ENCODE measurements around the gene USP21.

USP21 gene

DNA sequence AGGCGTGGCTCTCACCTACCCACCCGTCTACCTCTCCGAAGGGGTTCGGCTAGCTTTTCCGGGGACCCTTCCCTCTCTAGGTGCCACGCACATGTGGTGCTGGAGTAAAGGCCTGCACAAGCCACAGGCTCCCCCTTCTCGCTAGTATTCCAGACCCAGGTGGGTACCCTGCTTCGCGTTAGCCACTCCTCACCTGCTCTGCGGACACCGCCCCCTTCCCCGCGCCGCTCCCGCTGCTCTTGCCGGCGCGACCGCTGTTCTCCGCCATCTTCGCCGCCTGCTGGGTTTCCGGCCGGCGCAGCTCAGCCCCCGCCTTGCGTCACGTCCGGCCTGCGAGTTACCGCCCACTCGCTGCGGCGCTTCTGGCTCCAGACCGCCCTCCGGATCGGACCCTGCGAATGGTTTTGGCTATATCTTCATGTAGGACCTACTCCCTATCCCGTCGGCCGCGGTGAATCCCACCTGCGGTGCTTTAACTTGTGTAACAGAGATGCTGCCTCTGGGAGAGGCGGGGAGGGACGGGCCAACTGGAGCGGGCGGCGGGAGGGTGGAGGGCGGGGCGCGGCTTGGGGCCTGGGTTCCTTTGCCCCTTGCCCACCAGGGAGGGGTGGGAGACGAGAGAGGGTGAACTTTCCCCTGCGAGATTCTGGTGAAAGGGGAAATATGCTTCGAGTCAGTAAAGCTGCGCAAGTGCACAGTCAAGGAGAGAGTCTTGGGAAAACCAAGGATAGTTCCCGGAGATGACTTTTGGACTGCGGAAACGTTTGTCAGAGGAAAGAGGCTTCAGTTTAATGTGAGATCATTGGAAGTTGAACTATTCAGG lies 41.3 kb upstream of the USP21 start, which contains the start of the genes NIT1 and PFDN2:
Gene NIT1, plus strand, starts transcription at position 347 of the 823 bp plus-strand sequence. Its CDS starts 72 bp downstream, at position 419.
Gene PFDN2, minus strand, starts transcription at position 279 of the 823 bp plus-strand sequence. Its CDS starts 11 bp downstream, at position 268.
- peak within 1 kb of the TSS; percentile 99 for H3K4me3 ChIP-seq (ENCODE audit: low read depth, low read length)

DNA sequence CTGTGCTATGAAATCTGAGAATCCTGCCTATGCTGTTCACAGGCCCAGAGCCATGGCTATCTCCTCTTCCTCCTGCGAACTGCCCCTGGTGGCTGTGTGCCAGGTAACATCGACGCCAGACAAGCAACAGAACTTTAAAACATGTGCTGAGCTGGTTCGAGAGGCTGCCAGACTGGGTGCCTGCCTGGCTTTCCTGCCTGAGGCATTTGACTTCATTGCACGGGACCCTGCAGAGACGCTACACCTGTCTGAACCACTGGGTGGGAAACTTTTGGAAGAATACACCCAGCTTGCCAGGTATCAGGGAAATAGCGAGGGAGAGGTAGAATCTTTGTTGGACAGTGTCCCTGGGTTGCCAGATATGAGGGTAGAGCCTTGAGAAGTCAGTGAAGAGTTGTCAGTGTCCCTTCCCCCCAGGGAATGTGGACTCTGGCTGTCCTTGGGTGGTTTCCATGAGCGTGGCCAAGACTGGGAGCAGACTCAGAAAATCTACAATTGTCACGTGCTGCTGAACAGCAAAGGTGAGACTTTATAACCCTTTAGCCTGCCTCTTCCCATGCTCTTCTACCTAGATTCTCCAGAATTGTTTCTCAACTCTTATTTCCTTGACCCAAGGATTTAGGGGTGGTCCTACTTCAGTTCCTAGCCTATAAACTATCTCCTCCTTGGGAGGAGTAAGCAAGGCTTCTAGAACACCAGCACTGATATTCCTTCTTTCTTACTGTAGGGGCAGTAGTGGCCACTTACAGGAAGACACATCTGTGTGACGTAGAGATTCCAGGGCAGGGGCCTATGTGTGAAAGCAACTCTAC lies 40.0 kb upstream of the USP21 start:
- H3K4me3 ChIP-seq (ENCODE audit: low read depth, low read length) = peak overlapping the region; percentile 99

More for the DNA sequence above, 41.3 kb upstream of the USP21 start, which contains the start of the genes NIT1 and PFDN2:
- TF ChIP-seq, protein P1, sequence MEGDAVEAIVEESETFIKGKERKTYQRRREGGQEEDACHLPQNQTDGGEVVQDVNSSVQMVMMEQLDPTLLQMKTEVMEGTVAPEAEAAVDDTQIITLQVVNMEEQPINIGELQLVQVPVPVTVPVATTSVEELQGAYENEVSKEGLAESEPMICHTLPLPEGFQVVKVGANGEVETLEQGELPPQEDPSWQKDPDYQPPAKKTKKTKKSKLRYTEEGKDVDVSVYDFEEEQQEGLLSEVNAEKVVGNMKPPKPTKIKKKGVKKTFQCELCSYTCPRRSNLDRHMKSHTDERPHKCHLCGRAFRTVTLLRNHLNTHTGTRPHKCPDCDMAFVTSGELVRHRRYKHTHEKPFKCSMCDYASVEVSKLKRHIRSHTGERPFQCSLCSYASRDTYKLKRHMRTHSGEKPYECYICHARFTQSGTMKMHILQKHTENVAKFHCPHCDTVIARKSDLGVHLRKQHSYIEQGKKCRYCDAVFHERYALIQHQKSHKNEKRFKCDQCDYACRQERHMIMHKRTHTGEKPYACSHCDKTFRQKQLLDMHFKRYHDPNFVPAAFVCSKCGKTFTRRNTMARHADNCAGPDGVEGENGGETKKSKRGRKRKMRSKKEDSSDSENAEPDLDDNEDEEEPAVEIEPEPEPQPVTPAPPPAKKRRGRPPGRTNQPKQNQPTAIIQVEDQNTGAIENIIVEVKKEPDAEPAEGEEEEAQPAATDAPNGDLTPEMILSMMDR (IDR thresholded peaks at IDR 0.05; ENCODE audit: low read depth, low read length) = no peak

GRCh38 chr1:161121042-161121650 lies 38.2 kb upstream of the USP21 start:
- TF ChIP-seq, protein P1 (IDR thresholded peaks at IDR 0.05; ENCODE audit: low read depth, low read length) = no peak
- H3K4me3 ChIP-seq (ENCODE audit: low read depth, low read length) = no peak overlapping the region

More for the DNA sequence above, 40.0 kb upstream of the USP21 start:
- TF ChIP-seq, protein P1 (IDR thresholded peaks at IDR 0.05; ENCODE audit: low read depth, low read length) = peak; percentile 20; the same call in 1 of the 2 replicates

DNA sequence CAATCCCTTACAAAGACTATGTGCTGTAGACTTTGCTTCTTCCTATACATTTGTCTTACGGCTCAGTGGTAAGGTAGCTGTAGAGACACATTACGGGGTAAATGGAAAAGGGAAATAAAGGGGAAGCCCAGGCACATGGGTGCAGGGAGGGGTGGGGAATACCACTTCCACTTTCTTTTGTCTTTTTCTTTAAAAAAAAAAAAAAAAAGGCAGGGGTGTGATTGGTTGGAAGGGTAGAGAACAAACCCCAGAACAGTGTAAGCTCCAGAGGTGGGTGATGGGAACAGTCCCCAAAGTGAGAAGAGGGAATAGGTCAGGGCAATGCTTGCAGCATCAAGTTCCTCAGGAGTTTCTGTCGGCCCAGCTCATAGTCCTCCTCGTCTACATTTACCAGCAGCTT lies 37.5 kb upstream of the USP21 start:
- TF ChIP-seq, protein P1 (IDR thresholded peaks at IDR 0.05; ENCODE audit: low read depth, low read length) = no peak

GRCh38 chr1:161122967-161123366 lies 36.3 kb upstream of the USP21 start:
- H3K4me3 ChIP-seq (ENCODE audit: low read depth, low read length) = no peak overlapping the region
- TF ChIP-seq, protein P1 (IDR thresholded peaks at IDR 0.05; ENCODE audit: low read depth, low read length) = no peak

More for the DNA sequence above, 37.5 kb upstream of the USP21 start:
- no peak overlapping the region for H3K4me3 ChIP-seq (ENCODE audit: low read depth, low read length)

DNA sequence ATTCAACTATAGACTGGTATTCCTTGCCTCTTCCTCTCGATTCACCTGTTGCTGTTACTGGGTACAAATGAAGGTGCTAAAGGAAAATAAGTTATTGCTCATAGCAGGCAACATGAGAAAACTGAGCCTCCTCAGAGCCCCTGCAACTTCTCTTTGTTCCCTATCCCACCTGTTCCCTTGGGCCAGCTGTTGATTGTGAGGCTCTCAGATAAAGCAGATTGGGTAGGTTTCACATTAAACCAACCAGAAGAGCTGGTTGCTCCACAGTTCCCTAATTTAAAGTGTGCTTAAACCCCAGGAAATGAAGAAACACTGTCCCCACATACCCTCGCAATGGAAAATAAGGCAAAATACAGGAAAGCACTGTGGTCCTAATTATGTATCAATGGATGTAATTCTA lies 31.7 kb upstream of the USP21 start:
- H3K4me3 ChIP-seq (ENCODE audit: low read depth, low read length) = no peak overlapping the region
- TF ChIP-seq, protein P1 (IDR thresholded peaks at IDR 0.05; ENCODE audit: low read depth, low read length) = no peak
